Measurements from ENCODE around the gene MICAL2. TPM values are rescaled to one million over a fixed set of nuclear protein-coding genes. Genes with fewer than 3 reads are reported as not detected.

MICAL2 gene
- total and polyA plus RNA-seq, 3 donors from 2014 or later: 224 to 461 (median 401) TPM

- WGBS, 2 donors: 92 to 94% methylated on average over 14 of the region's 14 CpGs
- H3K36me3 ChIP-seq (ENCODE audit: low read depth, missing control alignments): no peaks in the 10 kb centered on the region
- no peaks in the 10 kb centered on the region for H3K4me1 ChIP-seq
- H3K9me3 ChIP-seq: no peaks in the 10 kb centered on the region
- H3K4me3 ChIP-seq: no peak overlapping the region
- no peak overlapping the region for H3K27ac ChIP-seq
- no peaks in the 10 kb centered on the region for H3K27me3 ChIP-seq
- intact Hi-C loops (cut with DNase I; ENCODE audit: low total_unique reads): no loop called here
- TF ChIP-seq POLR2A (IDR thresholded peaks at IDR 0.05): no peak
- TF ChIP-seq, protein P1, sequence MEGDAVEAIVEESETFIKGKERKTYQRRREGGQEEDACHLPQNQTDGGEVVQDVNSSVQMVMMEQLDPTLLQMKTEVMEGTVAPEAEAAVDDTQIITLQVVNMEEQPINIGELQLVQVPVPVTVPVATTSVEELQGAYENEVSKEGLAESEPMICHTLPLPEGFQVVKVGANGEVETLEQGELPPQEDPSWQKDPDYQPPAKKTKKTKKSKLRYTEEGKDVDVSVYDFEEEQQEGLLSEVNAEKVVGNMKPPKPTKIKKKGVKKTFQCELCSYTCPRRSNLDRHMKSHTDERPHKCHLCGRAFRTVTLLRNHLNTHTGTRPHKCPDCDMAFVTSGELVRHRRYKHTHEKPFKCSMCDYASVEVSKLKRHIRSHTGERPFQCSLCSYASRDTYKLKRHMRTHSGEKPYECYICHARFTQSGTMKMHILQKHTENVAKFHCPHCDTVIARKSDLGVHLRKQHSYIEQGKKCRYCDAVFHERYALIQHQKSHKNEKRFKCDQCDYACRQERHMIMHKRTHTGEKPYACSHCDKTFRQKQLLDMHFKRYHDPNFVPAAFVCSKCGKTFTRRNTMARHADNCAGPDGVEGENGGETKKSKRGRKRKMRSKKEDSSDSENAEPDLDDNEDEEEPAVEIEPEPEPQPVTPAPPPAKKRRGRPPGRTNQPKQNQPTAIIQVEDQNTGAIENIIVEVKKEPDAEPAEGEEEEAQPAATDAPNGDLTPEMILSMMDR (IDR thresholded peaks at IDR 0.05): no peak
- no peak for DNase-seq
Measured at GRCh38 chr11:12274558-12275197, 164.3 kb downstream of the MICAL2 start.

GRCh38 chr11:12275818-12276217, 165.4 kb downstream of the MICAL2 start:
- no peak overlapping the region for H3K27ac ChIP-seq
- H3K4me1 ChIP-seq: no peaks in the 10 kb centered on the region
- intact Hi-C loops (cut with DNase I; ENCODE audit: low total_unique reads): no loop called here
- no peaks in the 10 kb centered on the region for H3K36me3 ChIP-seq (ENCODE audit: low read depth, missing control alignments)
- H3K27me3 ChIP-seq: no peaks in the 10 kb centered on the region
- TF ChIP-seq, protein P1 (IDR thresholded peaks at IDR 0.05): no peak
- TF ChIP-seq POLR2A (IDR thresholded peaks at IDR 0.05): no peak
- H3K9me3 ChIP-seq: no peaks in the 10 kb centered on the region
- DNase-seq: no peak
- H3K4me3 ChIP-seq: no peak overlapping the region
- WGBS, 2 donors: 80 to 91% methylated on average over 8 to 9 of the region's 9 CpGs

GRCh38 chr11:12276356-12276755, 166.0 kb downstream of the MICAL2 start:
- no peak overlapping the region for H3K27ac ChIP-seq
- 92 to 96% methylated on average over 5 to 6 of the region's 6 CpGs for WGBS, 2 donors
- H3K27me3 ChIP-seq: no peaks in the 10 kb centered on the region
- TF ChIP-seq, protein P1 (IDR thresholded peaks at IDR 0.05): no peak
- TF ChIP-seq POLR2A (IDR thresholded peaks at IDR 0.05): no peak
- no peak overlapping the region for H3K4me3 ChIP-seq
- H3K9me3 ChIP-seq: no peaks in the 10 kb centered on the region
- no peaks in the 10 kb centered on the region for H3K36me3 ChIP-seq (ENCODE audit: low read depth, missing control alignments)
- H3K4me1 ChIP-seq: no peaks in the 10 kb centered on the region
- intact Hi-C loops (cut with DNase I; ENCODE audit: low total_unique reads): no loop called here
- no peak for DNase-seq

GRCh38 chr11:12276831-12277475, 166.6 kb downstream of the MICAL2 start:
- Histone ChIP-seq H3K4me3 (no peak overlapping the region), H3K9me3 (no peaks in the 10 kb centered on the region), H3K36me3 (ENCODE audit: low read depth, missing control alignments) (no peaks in the 10 kb centered on the region), H3K27ac (no peak overlapping the region), H3K27me3 (no peaks in the 10 kb centered on the region), H3K4me1 (no peaks in the 10 kb centered on the region)
- no peak for DNase-seq
- intact Hi-C loops (cut with DNase I; ENCODE audit: low total_unique reads): no loop called here
- TF ChIP-seq, protein P1 (IDR thresholded peaks at IDR 0.05): no peak
- no peak for TF ChIP-seq POLR2A (IDR thresholded peaks at IDR 0.05)
- WGBS, 2 donors: 70 to 96% methylated on average over 10 of the region's 10 CpGs
